Endothelial cell of umbilical vein (primary cell): ENCODE measurements around the gene ENGASE.

Experiments used
- CTCF ChIP-seq, 2 donors: IDR thresholded peaks; 1 replicate in 1 of 2; 2 replicates in 1 of 2; pipeline ENCODE4 v1.5.1; 2011; ENCODE audit warnings: low read length in 2 of 2, mild to moderate bottlenecking in 2 of 2, moderate library complexity in 2 of 2, control low read depth in 1 of 2, inconsistent platforms in 1 of 2, low read depth in 1 of 2; ENCODE audit not compliant: insufficient read depth in 1 of 2; ENCODE audit errors: extremely low read depth in 1 of 2
- EZH2 ChIP-seq: IDR thresholded peaks from 2 replicates; pipeline ENCODE4 v1.6.1; 2012; ENCODE audit warnings: borderline replicate concordance, low read depth, mild to moderate bottlenecking, moderate library complexity, low read length, inconsistent platforms; ENCODE audit not compliant: severe bottlenecking
- FOS ChIP-seq: IDR thresholded peaks from 2 replicates; pipeline ENCODE4 v1.6.1; 2011; ENCODE audit warnings: mild to moderate bottlenecking, low read length, moderate library complexity, borderline replicate concordance; ENCODE audit not compliant: insufficient read depth
- JUN ChIP-seq: IDR thresholded peaks from 2 replicates; pipeline ENCODE4 v1.6.1; 2011; ENCODE audit warnings: borderline replicate concordance, low read depth; ENCODE audit not compliant: insufficient read length, insufficient read depth
- MYC ChIP-seq: IDR thresholded peaks from one replicate; pipeline ENCODE4 v1.6.1; 2011; ENCODE audit warnings: mild to moderate bottlenecking, low read depth, low read length
- POLR2A ChIP-seq: IDR thresholded peaks from 2 replicates; pipeline ENCODE4 v1.6.1; 2012; ENCODE audit warnings: low read depth, mild to moderate bottlenecking, control low read depth, low read length
- POLR2AphosphoS5 ChIP-seq: IDR thresholded peaks from 2 replicates; pipeline ENCODE4 v1.6.1; 2012; ENCODE audit warnings: low read depth, mild to moderate bottlenecking, control low read depth, low read length, moderate library complexity; ENCODE audit not compliant: insufficient read depth
- TF ChIP-seq, protein P1 (sequence below): IDR thresholded peaks from 2 replicates; pipeline ENCODE4 v1.6.1; 2011; ENCODE audit not compliant: insufficient read depth, insufficient read length

DNA sequence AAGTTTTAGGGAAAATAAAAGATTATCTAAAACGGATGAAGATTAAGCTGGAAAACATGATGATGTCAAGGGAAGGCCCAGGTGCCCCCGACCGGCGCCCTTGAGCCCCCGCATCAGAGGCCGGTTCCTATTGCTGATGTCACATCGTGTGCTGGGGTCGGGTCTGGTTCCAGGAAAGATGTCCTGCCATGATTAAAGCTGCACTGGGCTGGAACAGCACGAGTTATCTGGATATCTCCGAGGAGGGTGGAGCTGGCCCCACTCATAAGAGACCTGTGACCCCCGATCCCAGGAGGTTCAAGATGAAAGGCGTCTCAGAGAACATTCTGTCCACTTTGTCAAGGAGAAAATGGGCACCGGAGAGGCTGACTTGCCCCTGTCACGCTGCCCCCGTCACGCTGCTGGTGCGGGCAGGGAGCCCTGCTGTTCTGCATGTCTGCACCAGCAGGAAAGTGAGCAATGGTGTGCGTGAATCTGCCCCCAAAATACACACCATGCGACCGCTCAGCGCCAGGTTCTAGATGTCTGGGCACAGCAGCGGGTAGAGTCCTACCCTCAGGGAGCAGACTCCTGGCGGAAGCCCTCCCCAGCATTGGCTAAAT is 53.0 kb downstream of the ENGASE start:
- no peak for TF ChIP-seq CTCF (IDR thresholded peaks at IDR 0.05; ENCODE audit: extremely low read depth in 1 of 2, insufficient read depth in 1 of 2, low read depth in 1 of 2, low read length in 2 of 2)
- TF ChIP-seq POLR2A, result no peak
- TF ChIP-seq POLR2AphosphoS5, result no peak
- no peak for TF ChIP-seq FOS
- no peak for TF ChIP-seq EZH2
- TF ChIP-seq JUN, result no peak
- no peak for TF ChIP-seq MYC
- TF ChIP-seq, protein P1, sequence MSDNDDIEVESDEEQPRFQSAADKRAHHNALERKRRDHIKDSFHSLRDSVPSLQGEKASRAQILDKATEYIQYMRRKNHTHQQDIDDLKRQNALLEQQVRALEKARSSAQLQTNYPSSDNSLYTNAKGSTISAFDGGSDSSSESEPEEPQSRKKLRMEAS, result no peak
